Measurements from ENCODE around the gene MYOM3. TPM values are rescaled to one million over a fixed set of nuclear protein-coding genes. Genes with fewer than 3 reads are reported as not detected.
"Not testable (repeated sequence)": the region's sequence is repeated elsewhere in the genome, so short reads cannot be mapped to it uniquely, and the experiment has no call there.

The MYOM3 gene
- total and polyA plus RNA-seq, 4 experiments from 2014 or later: not detected

DNA sequence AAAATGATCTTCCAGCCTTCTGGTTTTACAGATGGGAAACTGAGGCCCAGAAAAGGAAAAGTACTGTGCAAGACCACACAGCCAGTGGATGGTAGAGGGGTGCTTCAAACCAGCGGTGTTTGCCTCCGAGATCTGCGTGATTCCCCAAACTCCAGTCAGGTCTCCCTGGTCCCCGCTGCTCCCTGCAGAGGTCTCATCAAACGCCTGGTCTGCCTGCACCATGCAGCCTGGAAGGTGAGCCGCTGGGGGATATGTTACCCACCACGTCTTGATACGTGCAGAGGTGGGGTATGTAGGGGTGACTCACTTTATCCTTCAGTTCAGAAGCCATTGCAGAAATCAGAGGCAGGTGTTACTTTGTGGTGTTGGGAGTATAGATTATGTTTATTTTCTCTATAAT, 56.3 kb downstream of the MYOM3 start:
- no peaks in the 10 kb centered on the region for H3K4me1 ChIP-seq (ENCODE audit: insufficient read depth, low read length)
- no peaks in the 10 kb centered on the region for H3K9me3 ChIP-seq (ENCODE audit: control insufficient read depth in 1 of 2, low read length in 2 of 2)
- intact Hi-C loops (cut with micrococcal nuclease): no loop called here
- no peak overlapping the region for H3K4me3 ChIP-seq (ENCODE audit: low read length in 2 of 2)
- no peaks in the 10 kb centered on the region for H3K4me1 Mint-ChIP-seq
- no peak overlapping the region for H3K27ac Mint-ChIP-seq
- H3K27me3 Mint-ChIP-seq: peaks cover 2 to 3% of the 10 kb centered on the region in 2 donors
- no peak for DNase-seq
- ChIA-PET POLR2A (ENCODE audit: partially characterized antibody) (no interaction called here), CTCF (ENCODE audit: partially characterized antibody) (no interaction called here)
- H3K36me3 Mint-ChIP-seq: no peaks in the 10 kb centered on the region
- no peaks in the 10 kb centered on the region for H3K27me3 ChIP-seq (ENCODE audit: insufficient read depth, low read length)
- H3K27ac ChIP-seq (ENCODE audit: low read depth, low read length): no peak overlapping the region
- peaks cover 0 to 4% (median 0%) of the 10 kb centered on the region in 8 donors for H3K9me3 Mint-ChIP-seq
- no peak overlapping the region for H3K4me3 Mint-ChIP-seq
- no peaks in the 10 kb centered on the region for H3K36me3 ChIP-seq (ENCODE audit: insufficient read depth, low read length)

DNA sequence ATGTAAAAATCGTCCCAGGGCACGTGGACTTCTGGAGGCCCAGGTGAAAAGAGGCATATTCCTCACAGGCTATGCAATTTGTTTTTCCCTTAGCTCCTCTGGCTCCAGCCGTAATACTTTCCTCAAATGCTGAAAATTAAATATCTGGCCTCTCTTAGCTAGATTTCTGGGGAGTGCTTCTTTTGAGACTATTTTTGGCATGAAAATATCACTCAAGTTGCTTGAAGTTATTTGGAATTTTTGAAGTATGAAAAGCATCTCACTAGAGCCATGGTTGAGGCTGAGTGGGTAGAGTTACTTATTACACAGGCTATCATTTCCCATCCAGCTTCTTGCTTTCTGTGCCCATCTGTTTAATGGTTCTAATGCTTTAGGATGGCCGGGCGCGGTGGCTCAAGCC, 59.7 kb downstream of the MYOM3 start:
- Histone ChIP-seq H3K27ac (ENCODE audit: low read depth, low read length) (no peak overlapping the region), H3K27me3 (ENCODE audit: insufficient read depth, low read length) (no peaks in the 10 kb centered on the region), H3K9me3 (ENCODE audit: control insufficient read depth in 1 of 2, low read length in 2 of 2) (no peaks in the 10 kb centered on the region), H3K4me3 (ENCODE audit: low read length in 2 of 2) (no peak overlapping the region), H3K36me3 (ENCODE audit: insufficient read depth, low read length) (no peaks in the 10 kb centered on the region), H3K4me1 (ENCODE audit: insufficient read depth, low read length) (no peaks in the 10 kb centered on the region)
- no peaks in the 10 kb centered on the region for H3K36me3 Mint-ChIP-seq
- CTCF ChIA-PET (ENCODE audit: partially characterized antibody): no interaction called here
- DNase-seq: no peak
- POLR2A ChIA-PET (ENCODE audit: partially characterized antibody): no interaction called here
- intact Hi-C loops (cut with micrococcal nuclease): no loop called here
- no peaks in the 10 kb centered on the region for H3K4me1 Mint-ChIP-seq
- peaks cover 2 to 3% of the 10 kb centered on the region in 2 donors for H3K27me3 Mint-ChIP-seq
- no peaks in the 10 kb centered on the region for H3K9me3 Mint-ChIP-seq
- no peak overlapping the region for H3K27ac Mint-ChIP-seq
- H3K4me3 Mint-ChIP-seq: no peak overlapping the region

DNA sequence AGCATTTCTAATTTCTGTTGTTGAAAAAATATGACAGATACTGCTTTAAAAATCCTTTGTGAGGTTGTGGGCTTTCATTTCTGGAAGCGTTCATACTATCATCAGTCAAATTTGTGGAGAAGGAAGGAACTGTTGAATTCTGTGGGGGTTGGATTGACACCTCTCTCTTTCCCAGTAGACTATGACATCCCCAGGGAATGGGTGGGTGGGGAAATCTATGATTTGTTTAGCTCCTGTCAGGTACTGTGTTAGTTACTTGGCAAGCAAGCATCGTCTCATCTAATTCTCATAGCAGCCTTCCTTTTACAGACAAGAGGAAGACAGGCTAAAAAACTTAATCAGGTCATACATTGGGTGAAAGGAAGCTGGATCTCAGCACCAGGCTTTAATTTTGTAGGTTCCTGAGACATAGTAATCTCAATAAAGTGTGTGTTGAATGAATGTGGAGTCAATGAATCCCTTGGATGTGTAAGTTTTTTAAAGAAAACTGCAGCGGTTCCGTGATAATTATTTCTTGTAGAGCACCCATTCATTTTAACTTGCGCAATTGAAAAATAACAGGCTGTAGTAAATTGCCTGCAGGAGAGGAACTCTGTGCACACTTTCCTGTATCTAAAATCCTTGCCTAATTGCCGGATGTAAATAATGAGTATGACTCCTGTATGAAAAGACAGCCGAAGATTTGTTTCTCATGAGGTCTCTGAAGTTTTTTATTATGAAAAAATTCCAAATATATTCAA, 60.6 kb downstream of the MYOM3 start:
- DNase-seq: no peak
- H3K4me1 ChIP-seq (ENCODE audit: insufficient read depth, low read length): no peaks in the 10 kb centered on the region
- H3K4me1 Mint-ChIP-seq: no peaks in the 10 kb centered on the region
- intact Hi-C loops (cut with micrococcal nuclease): no loop called here
- no peak overlapping the region for H3K27ac Mint-ChIP-seq
- H3K4me3 Mint-ChIP-seq: no peak overlapping the region
- no peaks in the 10 kb centered on the region for H3K27me3 ChIP-seq (ENCODE audit: insufficient read depth, low read length)
- H3K9me3 ChIP-seq (ENCODE audit: control insufficient read depth in 1 of 2, low read length in 2 of 2): no peaks in the 10 kb centered on the region
- ChIA-PET POLR2A (ENCODE audit: partially characterized antibody) (no interaction called here), CTCF (ENCODE audit: partially characterized antibody) (no interaction called here)
- peaks cover 3 to 4% of the 10 kb centered on the region in 2 donors for H3K27me3 Mint-ChIP-seq
- H3K36me3 ChIP-seq (ENCODE audit: insufficient read depth, low read length): no peaks in the 10 kb centered on the region
- H3K36me3 Mint-ChIP-seq: no peaks in the 10 kb centered on the region
- H3K4me3 ChIP-seq (ENCODE audit: low read length in 2 of 2): no peak overlapping the region
- H3K27ac ChIP-seq (ENCODE audit: low read depth, low read length): no peak overlapping the region
- H3K9me3 Mint-ChIP-seq: no peaks in the 10 kb centered on the region

DNA sequence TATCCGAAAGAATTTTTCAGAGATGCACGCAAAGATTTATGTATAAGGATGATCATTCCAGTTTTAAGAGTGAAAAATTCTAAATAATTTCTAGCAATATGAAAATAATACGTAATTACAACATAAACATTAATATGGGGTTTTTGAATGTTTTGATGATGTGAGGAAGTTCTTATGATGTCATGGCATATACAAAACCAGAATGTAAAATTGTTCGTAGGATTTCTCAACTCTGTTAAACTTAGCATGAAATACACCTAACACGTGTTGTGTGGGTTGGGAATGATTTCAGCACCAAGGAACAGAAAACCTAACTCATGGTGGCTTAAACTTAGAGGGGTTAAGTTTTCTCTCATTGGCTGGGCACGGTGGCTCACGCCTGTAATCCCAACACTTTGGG, 62.2 kb downstream of the MYOM3 start:
- Mint-ChIP-seq H3K4me1 (no peaks in the 10 kb centered on the region), H3K4me3 (no peak overlapping the region), H3K9me3 (no peaks in the 10 kb centered on the region), H3K27me3 (peaks cover 3 to 4% of the 10 kb centered on the region in 2 donors), H3K27ac (no peak overlapping the region), H3K36me3 (no peaks in the 10 kb centered on the region)
- H3K27ac ChIP-seq (ENCODE audit: low read depth, low read length): no peak overlapping the region
- H3K9me3 ChIP-seq (ENCODE audit: control insufficient read depth in 1 of 2, low read length in 2 of 2): no peaks in the 10 kb centered on the region
- H3K4me3 ChIP-seq (ENCODE audit: low read length in 2 of 2): no peak overlapping the region
- CTCF ChIA-PET (ENCODE audit: partially characterized antibody): no interaction called here
- no peaks in the 10 kb centered on the region for H3K27me3 ChIP-seq (ENCODE audit: insufficient read depth, low read length)
- DNase-seq: no peak
- H3K36me3 ChIP-seq (ENCODE audit: insufficient read depth, low read length): no peaks in the 10 kb centered on the region
- intact Hi-C loops (cut with micrococcal nuclease): no loop called here
- H3K4me1 ChIP-seq (ENCODE audit: insufficient read depth, low read length): no peaks in the 10 kb centered on the region
- POLR2A ChIA-PET (ENCODE audit: partially characterized antibody): no interaction called here

DNA sequence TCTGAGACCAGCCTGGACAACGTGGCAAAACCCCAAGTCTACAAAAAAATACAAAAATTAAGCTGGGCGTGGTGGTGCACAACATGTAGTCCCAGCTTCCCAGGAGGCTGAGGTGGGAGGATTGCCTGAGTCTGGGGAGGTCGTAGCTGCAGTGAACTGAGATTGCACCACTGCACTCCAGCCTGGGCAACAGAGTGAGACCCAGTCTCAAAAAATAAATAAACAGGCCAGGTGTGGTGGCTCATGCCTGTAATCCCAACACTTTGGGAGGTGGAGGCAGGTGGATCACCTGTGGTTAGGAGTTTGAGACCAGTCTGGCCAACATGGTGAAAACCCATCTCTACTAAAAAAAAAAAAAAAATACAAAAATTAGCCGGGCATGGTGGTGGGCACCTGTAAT, 63.0 kb downstream of the MYOM3 start:
- H3K9me3 Mint-ChIP-seq; H3K9me3 ChIP-seq (ENCODE audit: control insufficient read depth in 1 of 2, low read length in 2 of 2); POLR2A ChIA-PET (ENCODE audit: partially characterized antibody); H3K27me3 ChIP-seq (ENCODE audit: insufficient read depth, low read length); intact Hi-C loops (cut with micrococcal nuclease); H3K27ac ChIP-seq (ENCODE audit: low read depth, low read length); H3K36me3 Mint-ChIP-seq; H3K4me3 ChIP-seq (ENCODE audit: low read length in 2 of 2); H3K4me1 Mint-ChIP-seq; H3K27me3 Mint-ChIP-seq; H3K27ac Mint-ChIP-seq; H3K36me3 ChIP-seq (ENCODE audit: insufficient read depth, low read length); CTCF ChIA-PET (ENCODE audit: partially characterized antibody); H3K4me1 ChIP-seq (ENCODE audit: insufficient read depth, low read length); DNase-seq; H3K4me3 Mint-ChIP-seq: not testable (repeated sequence)

DNA sequence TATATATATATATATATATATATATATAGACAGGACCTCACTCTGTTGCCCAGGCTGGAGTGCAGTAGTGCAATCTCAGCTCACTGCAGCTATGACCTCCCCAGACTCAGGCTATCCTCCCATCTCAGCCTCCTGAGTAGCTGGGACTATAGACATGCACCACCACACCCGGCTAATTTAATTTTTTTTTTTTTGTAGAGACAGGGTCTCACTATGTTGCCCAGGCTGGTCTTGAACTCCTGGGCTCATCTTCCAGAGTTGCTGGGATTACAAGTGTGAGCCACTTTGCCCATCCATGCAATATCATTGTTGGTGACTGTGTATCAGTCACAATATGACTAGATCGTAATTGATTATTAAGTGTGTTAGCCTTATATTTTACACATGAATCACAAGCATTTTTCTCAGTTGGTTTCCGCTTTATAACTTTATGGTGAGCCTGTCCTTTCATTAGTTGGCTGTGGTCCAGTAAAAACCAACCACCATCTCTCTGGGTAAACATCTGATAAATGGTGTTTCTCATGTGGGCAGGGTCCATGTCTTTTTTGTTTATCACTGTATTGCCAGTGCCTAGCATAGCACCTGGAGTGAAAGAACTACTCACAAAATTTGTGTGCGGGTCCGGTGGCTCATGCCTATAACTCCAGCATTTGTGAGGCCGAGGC, 63.6 kb downstream of the MYOM3 start:
- Histone ChIP-seq H3K36me3 (ENCODE audit: insufficient read depth, low read length) (no peaks in the 10 kb centered on the region), H3K4me3 (ENCODE audit: low read length in 2 of 2) (no peak overlapping the region), H3K27me3 (ENCODE audit: insufficient read depth, low read length) (no peaks in the 10 kb centered on the region), H3K9me3 (ENCODE audit: control insufficient read depth in 1 of 2, low read length in 2 of 2) (no peaks in the 10 kb centered on the region), H3K27ac (ENCODE audit: low read depth, low read length) (no peak overlapping the region), H3K4me1 (ENCODE audit: insufficient read depth, low read length) (no peaks in the 10 kb centered on the region)
- H3K9me3 Mint-ChIP-seq: no peaks in the 10 kb centered on the region
- peaks cover 1 to 3% of the 10 kb centered on the region in 2 donors for H3K27me3 Mint-ChIP-seq
- no peak for DNase-seq
- H3K36me3 Mint-ChIP-seq: no peaks in the 10 kb centered on the region
- H3K4me3 Mint-ChIP-seq: no peak overlapping the region
- POLR2A ChIA-PET (ENCODE audit: partially characterized antibody): no interaction called here
- CTCF ChIA-PET (ENCODE audit: partially characterized antibody): no interaction called here
- no peaks in the 10 kb centered on the region for H3K4me1 Mint-ChIP-seq
- intact Hi-C loops (cut with micrococcal nuclease): no loop called here
- H3K27ac Mint-ChIP-seq: no peak overlapping the region

DNA sequence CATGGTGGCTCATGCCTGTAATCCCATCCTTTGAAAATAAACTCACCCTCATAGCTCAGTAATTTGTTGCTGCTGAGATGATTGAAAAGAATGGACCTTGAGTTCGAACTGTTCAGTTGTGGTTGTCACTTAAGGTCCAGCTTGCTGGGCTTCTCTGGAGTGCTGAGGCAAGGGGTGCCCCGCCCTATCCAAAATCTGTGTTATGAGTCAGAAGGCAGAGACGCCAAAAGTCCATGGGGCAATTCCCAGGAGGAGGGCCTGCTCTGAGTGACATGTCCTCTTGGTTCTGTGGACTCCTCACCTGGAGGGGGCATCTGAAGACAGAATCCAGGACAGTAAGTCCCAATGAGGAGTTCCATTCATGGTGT, 64.8 kb downstream of the MYOM3 start:
- no peak overlapping the region for H3K4me3 Mint-ChIP-seq
- Histone ChIP-seq H3K27me3 (ENCODE audit: insufficient read depth, low read length) (no peaks in the 10 kb centered on the region), H3K4me1 (ENCODE audit: insufficient read depth, low read length) (no peaks in the 10 kb centered on the region), H3K9me3 (ENCODE audit: control insufficient read depth in 1 of 2, low read length in 2 of 2) (no peaks in the 10 kb centered on the region), H3K4me3 (ENCODE audit: low read length in 2 of 2) (no peak overlapping the region), H3K36me3 (ENCODE audit: insufficient read depth, low read length) (no peaks in the 10 kb centered on the region), H3K27ac (ENCODE audit: low read depth, low read length) (no peak overlapping the region)
- intact Hi-C loops (cut with micrococcal nuclease): no loop called here
- no peak for DNase-seq
- H3K27me3 Mint-ChIP-seq: peaks cover 2 to 3% of the 10 kb centered on the region in 2 donors
- H3K4me1 Mint-ChIP-seq: no peaks in the 10 kb centered on the region
- no peaks in the 10 kb centered on the region for H3K9me3 Mint-ChIP-seq
- CTCF ChIA-PET (ENCODE audit: partially characterized antibody): no interaction called here
- H3K36me3 Mint-ChIP-seq: no peaks in the 10 kb centered on the region
- peak overlapping the region in 1 of 7 donors; percentile 36 for H3K27ac Mint-ChIP-seq
- POLR2A ChIA-PET (ENCODE audit: partially characterized antibody): no interaction called here

Measured in CD4-positive, alpha-beta memory T cell (primary cell).